Stomach (tissue), 9 donors: ENCODE results near the gene KRTAP10-3. TPM values are rescaled to one million over a fixed set of nuclear protein-coding genes. Genes with fewer than 3 reads are reported as not detected.
"Not testable (repeated sequence)": the region's sequence is repeated elsewhere in the genome, so short reads cannot be mapped to it uniquely, and the experiment has no call there.

Experiments
- DNase-seq, 2 donors: peaks; one replicate each; pipeline versions ENCODE4 v3.0.0 to v3.0.0-alpha.2; 2013 to 2019
- H3K27ac ChIP-seq, 5 donors: fragments of 200-600 bp in 4 of 5; sonication (generic) in 4 of 5; one replicate each; pipeline ENCODE4 v1.5.1; 2013 to 2019; ENCODE audit warnings: mild to moderate bottlenecking in 1 of 5, moderate library complexity in 1 of 5
- H3K27me3 ChIP-seq, 3 donors: fragments of 200-600 bp; sonication (generic); one replicate each; pipeline ENCODE4 v1.5.1; 2017 to 2019; ENCODE audit warnings: mixed run types in 1 of 3
- H3K36me3 ChIP-seq, 4 donors: fragments of 200-600 bp; sonication (generic); 1 replicate in 3 of 4; 2 replicates in 1 of 4; pipeline ENCODE4 v1.5.1; 2016 to 2019
- H3K4me1 ChIP-seq, 4 donors: fragments of 200-600 bp; sonication (generic); one replicate each; pipeline ENCODE4 v1.5.1; 2016 to 2019
- H3K4me3 ChIP-seq, 4 donors: fragments of 200-600 bp; sonication (generic) in 3 of 4; one replicate each; pipeline ENCODE4 v1.5.1; 2016 to 2019; ENCODE audit warnings: mild to moderate bottlenecking in 1 of 4
- H3K9me3 ChIP-seq, 4 donors: fragments of 200-600 bp; sonication (generic); one replicate each; pipeline ENCODE4 v1.5.1; 2016 to 2019
- EP300 ChIP-seq: sonication (generic); formaldehyde crosslinking; IDR thresholded peaks from one replicate; pipeline ENCODE4 v1.6.1; 2017; ENCODE audit warnings: antibody characterized with exemption
- POLR2A ChIP-seq, 4 donors: fragments of 450-650 bp; IDR thresholded peaks; one replicate each; pipeline ENCODE4 v1.6.1; 2016; ENCODE audit warnings: antibody characterized with exemption in 4 of 4, control low read depth in 2 of 4, mild to moderate bottlenecking in 1 of 4, moderate library complexity in 1 of 4
- POLR2AphosphoS5 ChIP-seq, 3 donors: sonication (generic); formaldehyde crosslinking; IDR thresholded peaks; one replicate each; pipeline ENCODE4 v1.6.1; 2016; ENCODE audit warnings: antibody characterized with exemption in 3 of 3
- WGBS, 5 donors: extraction: QIAGEN DNeasy Blood & Tissue Kit in 3 of 5; methylation state at CpG; one replicate each; pipeline versions ENCODE4 v1.1.5 to v1.1.7; 2013 to 2018; 5-methylcytosine and 5-hydroxymethylcytosine counted together
- intact Hi-C: fragments of 100-400 bp; cut with DNase I; formaldehyde crosslinking; loops from one replicate; pipeline ENCODE4 v1.15.1; 2023; ENCODE audit warnings: low total_unique reads
- polyA plus RNA-seq, 3 donors: library from polyadenylated mRNA; stranded (reverse); fragments of 200-250 nt; gene quantifications; one replicate each; pipeline ENCODE4 v1.2.3, GENCODE V29; 2013
- total RNA-seq, 5 donors: library from RNA; depleted of rRNA; stranded (reverse); fragments of >200 nt; gene quantifications; one replicate each; pipeline versions ENCODE4 v1.1.0 to v1.2.3, GENCODE V29; 2014 to 2016
- TF ChIP-seq, protein P1 (sequence below), 7 experiments: fragments of 450-650 bp in 4 of 7; fragments of 200-600 bp in 3 of 7; sonication (generic) in 3 of 7; IDR thresholded peaks; one replicate each; pipeline ENCODE4 v1.5.1; 2016 to 2019; ENCODE audit warnings: antibody characterized with exemption in 7 of 7, control low read depth in 2 of 7, mild to moderate bottlenecking in 1 of 7
- donor health status: healthy with polysubstance abuse.
- donor health status: Bipolar disorder and iron deficiency.
- donor health status: healthy.

The KRTAP10-3 gene
- total and polyA plus RNA-seq, 8 donors, result not detected

DNA sequence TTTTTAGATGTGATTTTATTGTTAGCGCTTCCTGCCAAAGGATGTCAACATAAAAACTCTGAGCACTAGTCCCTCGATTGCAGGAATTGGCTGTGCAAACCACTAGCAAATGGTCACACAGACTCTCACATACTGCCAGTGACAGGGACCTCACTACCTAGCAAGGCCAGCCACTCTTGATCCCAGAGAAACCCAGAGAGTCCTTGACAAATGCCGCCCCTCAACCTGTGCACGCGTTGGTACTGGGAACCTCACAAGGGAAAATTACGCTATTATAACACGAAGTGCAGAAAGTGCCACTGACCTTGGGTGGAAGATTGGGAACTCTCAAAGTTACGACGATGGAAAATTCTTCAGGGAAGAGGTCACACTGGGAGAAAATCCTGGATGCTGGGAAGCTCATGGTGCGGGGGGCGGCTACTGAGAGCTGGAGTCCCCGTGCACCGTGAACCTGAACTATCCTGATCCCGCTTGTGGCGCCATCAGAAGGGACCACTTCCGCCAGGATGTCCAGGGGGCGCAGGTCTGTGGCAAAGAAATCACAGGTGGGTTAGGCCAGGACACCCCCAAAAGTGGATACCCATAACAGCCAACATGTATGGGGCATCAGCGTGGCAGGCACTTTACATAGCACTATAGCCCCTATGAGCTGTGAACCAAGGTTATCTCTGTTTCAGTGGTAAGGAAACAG, 9.0 kb upstream of the KRTAP10-3 start:
- TF ChIP-seq, protein P1, sequence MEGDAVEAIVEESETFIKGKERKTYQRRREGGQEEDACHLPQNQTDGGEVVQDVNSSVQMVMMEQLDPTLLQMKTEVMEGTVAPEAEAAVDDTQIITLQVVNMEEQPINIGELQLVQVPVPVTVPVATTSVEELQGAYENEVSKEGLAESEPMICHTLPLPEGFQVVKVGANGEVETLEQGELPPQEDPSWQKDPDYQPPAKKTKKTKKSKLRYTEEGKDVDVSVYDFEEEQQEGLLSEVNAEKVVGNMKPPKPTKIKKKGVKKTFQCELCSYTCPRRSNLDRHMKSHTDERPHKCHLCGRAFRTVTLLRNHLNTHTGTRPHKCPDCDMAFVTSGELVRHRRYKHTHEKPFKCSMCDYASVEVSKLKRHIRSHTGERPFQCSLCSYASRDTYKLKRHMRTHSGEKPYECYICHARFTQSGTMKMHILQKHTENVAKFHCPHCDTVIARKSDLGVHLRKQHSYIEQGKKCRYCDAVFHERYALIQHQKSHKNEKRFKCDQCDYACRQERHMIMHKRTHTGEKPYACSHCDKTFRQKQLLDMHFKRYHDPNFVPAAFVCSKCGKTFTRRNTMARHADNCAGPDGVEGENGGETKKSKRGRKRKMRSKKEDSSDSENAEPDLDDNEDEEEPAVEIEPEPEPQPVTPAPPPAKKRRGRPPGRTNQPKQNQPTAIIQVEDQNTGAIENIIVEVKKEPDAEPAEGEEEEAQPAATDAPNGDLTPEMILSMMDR (IDR thresholded peaks at IDR 0.05), result no peak
- TF ChIP-seq POLR2AphosphoS5 (IDR thresholded peaks at IDR 0.05) (no peak), POLR2A (IDR thresholded peaks at IDR 0.05) (no peak), EP300 (no peak)
- Histone ChIP-seq H3K9me3 (peaks cover 0 to 10% (median 9%) of the 10 kb centered on the region in 4 donors), H3K36me3 (no peaks in the 10 kb centered on the region), H3K27me3 (peaks cover 0 to 28% (median 0%) of the 10 kb centered on the region in 3 donors), H3K27ac (no peak overlapping the region), H3K4me3 (no peak overlapping the region), H3K4me1 (no peaks in the 10 kb centered on the region)
- DNase-seq, result no peak
- intact Hi-C loops, result no loop called here
- 87 to 93% (median 92%) methylated on average over 17 to 18 of the region's 18 CpGs for WGBS, 5 donors

DNA sequence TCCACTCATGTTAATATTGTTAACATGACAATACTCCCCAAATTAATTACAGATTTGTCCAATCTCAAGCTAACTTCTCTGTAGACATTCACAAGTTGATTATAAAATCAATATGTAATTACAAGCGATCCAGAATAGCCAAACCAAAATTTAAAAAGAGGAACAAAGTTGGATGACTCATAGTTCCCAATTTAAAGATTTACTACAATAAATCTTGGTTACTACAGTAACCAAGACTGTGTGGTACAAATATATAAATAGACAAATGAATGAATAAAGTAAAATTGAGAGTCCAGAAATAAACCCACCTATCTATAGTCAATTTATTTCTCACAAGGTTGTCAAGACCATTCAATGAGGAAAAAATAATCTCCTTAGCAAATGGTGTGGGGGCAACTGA, 7.8 kb upstream of the KRTAP10-3 start:
- Histone ChIP-seq H3K27ac (no peak overlapping the region), H3K36me3 (no peaks in the 10 kb centered on the region), H3K27me3 (peaks cover 0 to 20% (median 0%) of the 10 kb centered on the region in 3 donors), H3K4me3 (no peak overlapping the region), H3K4me1 (no peaks in the 10 kb centered on the region), H3K9me3 (peaks cover 0 to 8% (median 4%) of the 10 kb centered on the region in 4 donors)
- 52 to 81% (median 76%) methylated on average over 1 of the region's 1 CpG for WGBS, 5 donors
- TF ChIP-seq, protein P1 (IDR thresholded peaks at IDR 0.05), result no peak
- TF ChIP-seq POLR2AphosphoS5 (IDR thresholded peaks at IDR 0.05) (no peak), EP300 (no peak), POLR2A (IDR thresholded peaks at IDR 0.05) (no peak)
- DNase-seq, result no peak
- intact Hi-C loops, result no loop called here

DNA sequence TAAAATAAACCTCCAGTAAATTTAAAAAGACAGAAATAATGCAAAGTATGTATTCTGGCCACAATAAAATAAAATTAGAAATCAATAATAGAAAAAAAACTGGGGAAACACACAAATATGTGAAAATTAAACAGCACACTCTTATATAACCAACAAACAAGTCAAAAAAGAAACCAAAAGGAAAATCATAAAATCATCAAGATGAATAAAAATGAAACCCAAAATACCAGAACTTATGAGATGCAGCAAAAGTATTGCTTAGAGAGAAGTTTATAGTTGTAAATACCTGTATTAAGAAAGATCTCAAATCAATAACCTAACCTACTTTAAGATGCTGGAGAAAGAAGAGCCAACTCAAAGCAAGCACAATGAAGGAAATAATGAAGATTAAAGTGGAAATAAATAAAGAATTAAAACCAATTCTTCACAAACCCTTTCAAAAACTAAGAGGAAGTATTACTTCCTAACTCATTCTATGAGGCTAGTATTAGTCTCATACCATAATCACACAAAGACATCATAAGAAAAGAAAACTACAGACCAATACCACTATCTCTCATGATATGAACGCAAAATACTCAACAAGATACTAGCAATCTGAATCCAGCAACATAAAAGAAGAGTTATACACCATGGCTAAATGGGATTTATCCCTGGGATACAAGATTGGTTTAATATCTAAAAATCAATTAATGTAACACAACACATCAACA, 6.4 kb upstream of the KRTAP10-3 start:
- Histone ChIP-seq H3K4me3 (no peak overlapping the region), H3K36me3 (no peaks in the 10 kb centered on the region), H3K27ac (no peak overlapping the region), H3K4me1 (no peaks in the 10 kb centered on the region), H3K9me3 (peaks cover 0 to 4% (median 0%) of the 10 kb centered on the region in 4 donors), H3K27me3 (peaks cover 0 to 18% (median 0%) of the 10 kb centered on the region in 3 donors)
- intact Hi-C loops, result no loop called here
- 0 to 67% (median 41%) methylated on average over 1 of the region's 1 CpG for WGBS, 5 donors
- TF ChIP-seq EP300 (no peak), POLR2AphosphoS5 (IDR thresholded peaks at IDR 0.05) (no peak), POLR2A (IDR thresholded peaks at IDR 0.05) (no peak)
- TF ChIP-seq, protein P1 (IDR thresholded peaks at IDR 0.05), result no peak
- no peak for DNase-seq

DNA sequence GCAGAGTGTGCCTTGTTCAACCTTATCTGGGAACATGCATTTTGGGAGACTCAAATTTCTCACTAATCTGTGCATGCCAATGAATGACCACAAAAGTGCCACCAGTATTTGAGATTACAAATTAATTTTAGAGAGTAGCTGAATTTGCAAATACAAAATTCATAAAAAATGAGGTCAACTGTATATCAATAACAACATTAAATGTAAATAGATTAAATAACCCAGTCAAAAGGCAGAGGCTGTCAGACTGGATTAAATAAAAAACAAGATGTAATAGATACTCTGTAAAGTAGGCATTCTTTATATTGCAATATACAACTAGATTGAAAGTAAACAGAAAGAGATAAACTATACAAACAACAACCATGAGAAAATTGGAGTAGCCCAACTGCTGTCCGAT, 5.5 kb upstream of the KRTAP10-3 start:
- TF ChIP-seq, protein P1 (IDR thresholded peaks at IDR 0.05), result no peak
- TF ChIP-seq POLR2A (IDR thresholded peaks at IDR 0.05) (no peak), EP300 (no peak), POLR2AphosphoS5 (IDR thresholded peaks at IDR 0.05) (no peak)
- no peaks in the 10 kb centered on the region for H3K4me1 ChIP-seq
- H3K9me3 ChIP-seq, result peaks cover 0 to 4% (median 0%) of the 10 kb centered on the region in 4 donors
- DNase-seq, result no peak
- H3K36me3 ChIP-seq, result no peaks in the 10 kb centered on the region
- no peak overlapping the region for H3K4me3 ChIP-seq
- intact Hi-C loops, result no loop called here
- H3K27ac ChIP-seq, result no peak overlapping the region
- H3K27me3 ChIP-seq, result peaks cover 0 to 13% (median 0%) of the 10 kb centered on the region in 3 donors
- 76 to 93% (median 79%) methylated on average over 1 of the region's 1 CpG for WGBS, 5 donors

DNA sequence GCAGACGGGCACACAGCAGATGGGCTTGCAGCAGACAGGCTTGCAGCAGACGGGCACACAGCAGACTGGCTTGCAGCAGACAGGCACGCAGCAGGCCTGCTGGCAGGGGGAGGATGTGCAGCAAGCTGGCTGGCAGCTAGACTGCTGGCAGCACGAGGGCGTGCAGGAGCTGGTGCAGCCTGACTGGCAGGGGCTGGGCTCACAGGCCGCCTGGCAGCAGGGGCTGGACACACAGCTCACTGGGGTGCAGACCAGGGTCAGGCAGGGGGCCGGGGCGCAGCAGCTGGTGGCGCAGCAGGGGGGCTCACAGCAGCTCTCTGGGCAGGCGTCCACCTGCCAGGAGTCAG, 293 bp downstream of the KRTAP10-3 start:
- intact Hi-C loops, H3K36me3 ChIP-seq, H3K27ac ChIP-seq, H3K4me3 ChIP-seq, H3K4me1 ChIP-seq, DNase-seq, H3K9me3 ChIP-seq: not testable (repeated sequence)
- H3K27me3 ChIP-seq, result peaks cover 0 to 37% (median 20%) of the 10 kb centered on the region in 3 donors
- WGBS, 5 donors, result 65 to 80% (median 72%) methylated on average over 8 to 10 of the region's 10 CpGs
